ENCODE data around the gene BAZ2A. TPM values are rescaled to one million over a fixed set of nuclear protein-coding genes. Genes with fewer than 3 reads are reported as not detected.

Gene BAZ2A
- total RNA-seq, 1 donor: 57.9 TPM

DNA sequence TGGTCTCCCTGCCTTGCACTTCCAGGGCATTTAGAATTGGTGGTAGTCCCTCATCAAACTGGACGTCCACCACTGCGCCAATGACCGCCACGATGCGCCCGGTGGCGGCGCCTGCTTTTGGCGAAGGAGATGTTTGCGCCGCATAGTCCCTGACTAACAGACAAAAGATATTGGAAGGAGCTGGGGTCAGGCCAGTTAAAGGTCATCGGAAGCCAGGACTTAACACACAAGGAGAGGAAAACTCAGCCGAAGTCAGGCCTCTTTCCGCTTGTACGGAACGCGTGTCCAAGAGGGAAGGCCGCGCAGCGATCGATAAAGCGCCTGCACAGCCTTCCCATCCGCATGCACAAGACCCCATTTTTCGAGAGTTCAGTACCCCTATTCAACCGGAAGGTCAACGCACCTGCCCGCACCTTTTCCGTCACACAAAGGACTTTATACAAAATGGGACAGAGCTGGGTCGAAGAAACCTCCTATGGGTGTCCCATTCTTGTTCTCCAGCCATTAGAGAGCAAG, 15.1 kb upstream of the BAZ2A start:
- TF ChIP-seq, protein P1, sequence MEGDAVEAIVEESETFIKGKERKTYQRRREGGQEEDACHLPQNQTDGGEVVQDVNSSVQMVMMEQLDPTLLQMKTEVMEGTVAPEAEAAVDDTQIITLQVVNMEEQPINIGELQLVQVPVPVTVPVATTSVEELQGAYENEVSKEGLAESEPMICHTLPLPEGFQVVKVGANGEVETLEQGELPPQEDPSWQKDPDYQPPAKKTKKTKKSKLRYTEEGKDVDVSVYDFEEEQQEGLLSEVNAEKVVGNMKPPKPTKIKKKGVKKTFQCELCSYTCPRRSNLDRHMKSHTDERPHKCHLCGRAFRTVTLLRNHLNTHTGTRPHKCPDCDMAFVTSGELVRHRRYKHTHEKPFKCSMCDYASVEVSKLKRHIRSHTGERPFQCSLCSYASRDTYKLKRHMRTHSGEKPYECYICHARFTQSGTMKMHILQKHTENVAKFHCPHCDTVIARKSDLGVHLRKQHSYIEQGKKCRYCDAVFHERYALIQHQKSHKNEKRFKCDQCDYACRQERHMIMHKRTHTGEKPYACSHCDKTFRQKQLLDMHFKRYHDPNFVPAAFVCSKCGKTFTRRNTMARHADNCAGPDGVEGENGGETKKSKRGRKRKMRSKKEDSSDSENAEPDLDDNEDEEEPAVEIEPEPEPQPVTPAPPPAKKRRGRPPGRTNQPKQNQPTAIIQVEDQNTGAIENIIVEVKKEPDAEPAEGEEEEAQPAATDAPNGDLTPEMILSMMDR (IDR thresholded peaks at IDR 0.05; ENCODE audit: insufficient read depth, low read depth, low read length): no peak
- no peak for DNase-seq (ENCODE audit: low read depth)
- H3K4me3 ChIP-seq (ENCODE audit: low read depth, low read length): peak overlapping the region; percentile 84

DNA sequence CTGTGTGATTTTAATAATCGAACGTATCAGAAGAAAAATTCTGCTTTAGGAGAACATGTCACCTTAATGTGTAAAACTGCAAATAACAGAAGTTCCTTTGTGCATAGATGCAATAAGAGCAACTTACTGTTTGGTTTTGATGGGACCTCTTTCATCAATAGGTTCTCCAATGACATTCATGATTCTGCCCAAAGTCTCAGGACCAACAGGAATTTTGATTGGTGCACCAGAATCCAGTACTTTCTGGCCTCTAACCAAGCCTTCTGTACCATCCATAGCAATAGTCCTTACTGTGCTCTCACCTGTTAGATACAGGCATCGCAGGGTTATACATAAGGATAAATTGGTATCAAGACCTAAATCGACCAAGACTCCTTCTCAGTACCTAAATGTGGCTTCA, 14.5 kb upstream of the BAZ2A start:
- no peak for DNase-seq (ENCODE audit: low read depth)
- TF ChIP-seq, protein P1 (IDR thresholded peaks at IDR 0.05; ENCODE audit: insufficient read depth, low read depth, low read length): no peak
- H3K4me3 ChIP-seq (ENCODE audit: low read depth, low read length): peak overlapping the region; percentile 84

DNA sequence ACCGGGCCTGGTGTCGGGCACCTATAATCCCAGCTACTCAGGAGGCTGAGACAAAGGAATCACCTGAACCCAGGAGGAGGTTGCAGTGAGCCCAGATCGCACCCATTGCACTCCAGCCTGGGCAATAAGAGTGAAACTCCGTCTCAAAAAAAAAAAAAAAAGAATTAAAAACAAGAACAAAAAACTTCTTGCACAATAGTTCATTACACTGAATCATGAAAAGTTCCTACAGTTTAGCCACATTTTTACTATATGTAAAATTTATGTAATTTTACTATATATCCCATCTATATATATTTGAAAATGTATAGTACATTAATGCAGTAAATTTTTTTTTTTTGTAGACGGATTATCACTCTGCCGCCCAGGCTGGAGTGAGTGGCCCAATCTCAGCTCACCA, 11.1 kb upstream of the BAZ2A start:
- H3K4me3 ChIP-seq (ENCODE audit: low read depth, low read length): no peak overlapping the region
- TF ChIP-seq, protein P1 (IDR thresholded peaks at IDR 0.05; ENCODE audit: insufficient read depth, low read depth, low read length): no peak
- no peak for DNase-seq (ENCODE audit: low read depth)

DNA sequence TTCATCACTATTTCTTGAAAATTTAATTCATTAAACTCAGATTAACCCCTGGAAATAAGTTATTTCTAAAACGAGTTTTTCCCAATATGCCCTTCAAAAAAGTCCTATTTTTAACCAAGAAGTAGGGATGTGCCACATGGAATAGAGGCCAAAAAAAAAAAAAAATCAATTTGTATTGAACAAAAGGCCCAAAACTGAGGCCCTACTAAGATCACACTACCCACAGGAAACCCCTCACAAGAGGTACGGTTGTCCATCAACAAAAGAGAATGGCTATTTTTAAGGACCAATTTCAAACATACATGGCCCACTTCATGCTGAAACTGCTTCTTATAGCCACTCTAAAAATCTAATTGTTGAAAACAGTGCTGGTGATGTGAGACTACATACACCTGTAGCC, 7.5 kb upstream of the BAZ2A start:
- TF ChIP-seq, protein P1 (IDR thresholded peaks at IDR 0.05; ENCODE audit: insufficient read depth, low read depth, low read length): no peak
- DNase-seq (ENCODE audit: low read depth): no peak
- no peak overlapping the region for H3K4me3 ChIP-seq (ENCODE audit: low read depth, low read length)

DNA sequence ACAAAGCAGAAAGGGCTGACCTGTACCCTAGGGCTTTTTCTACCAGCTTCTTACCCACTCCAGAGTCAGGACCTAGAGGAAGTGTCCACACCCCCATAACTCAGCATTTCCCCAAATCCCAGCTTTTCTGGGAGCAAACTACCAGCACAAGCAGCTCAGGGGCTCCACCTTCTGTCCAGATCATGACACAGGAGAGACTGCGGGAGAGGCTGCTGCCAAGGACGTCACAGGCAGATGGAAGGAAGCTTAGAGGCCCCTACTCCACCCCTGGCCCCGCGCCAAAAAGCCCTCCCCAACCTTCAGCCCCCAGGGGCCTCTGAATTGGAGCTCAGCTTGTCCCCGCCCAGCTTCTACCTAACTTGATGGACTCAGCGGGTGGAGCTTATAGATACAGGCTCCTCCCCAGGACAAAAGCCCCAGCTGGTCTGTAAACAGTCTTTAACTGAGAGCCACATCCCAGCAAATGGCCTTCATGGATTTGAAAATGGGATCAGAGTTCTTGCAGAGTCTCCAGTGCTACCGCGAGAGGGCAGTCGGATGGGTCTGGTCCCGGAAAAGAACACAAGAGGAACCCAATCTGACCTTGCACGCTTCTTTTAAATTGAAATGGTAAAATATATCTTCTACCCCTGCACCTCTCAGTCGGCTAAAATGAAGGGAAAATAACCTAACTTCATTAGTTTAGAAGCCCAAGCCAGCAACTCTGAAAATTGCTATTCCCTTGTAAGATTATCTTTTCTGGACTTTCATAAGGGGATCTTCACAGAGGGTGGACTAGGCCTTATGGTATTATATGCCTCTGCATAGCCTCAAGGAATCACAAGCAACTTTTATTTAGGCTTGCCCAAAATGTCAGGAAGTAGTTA, 6.8 kb upstream of the BAZ2A start:
- peak; percentile 100 for DNase-seq (ENCODE audit: low read depth)
- H3K4me3 ChIP-seq (ENCODE audit: low read depth, low read length): peak overlapping the region; percentile 85
- TF ChIP-seq, protein P1 (IDR thresholded peaks at IDR 0.05; ENCODE audit: insufficient read depth, low read depth, low read length): peak; percentile 66

DNA sequence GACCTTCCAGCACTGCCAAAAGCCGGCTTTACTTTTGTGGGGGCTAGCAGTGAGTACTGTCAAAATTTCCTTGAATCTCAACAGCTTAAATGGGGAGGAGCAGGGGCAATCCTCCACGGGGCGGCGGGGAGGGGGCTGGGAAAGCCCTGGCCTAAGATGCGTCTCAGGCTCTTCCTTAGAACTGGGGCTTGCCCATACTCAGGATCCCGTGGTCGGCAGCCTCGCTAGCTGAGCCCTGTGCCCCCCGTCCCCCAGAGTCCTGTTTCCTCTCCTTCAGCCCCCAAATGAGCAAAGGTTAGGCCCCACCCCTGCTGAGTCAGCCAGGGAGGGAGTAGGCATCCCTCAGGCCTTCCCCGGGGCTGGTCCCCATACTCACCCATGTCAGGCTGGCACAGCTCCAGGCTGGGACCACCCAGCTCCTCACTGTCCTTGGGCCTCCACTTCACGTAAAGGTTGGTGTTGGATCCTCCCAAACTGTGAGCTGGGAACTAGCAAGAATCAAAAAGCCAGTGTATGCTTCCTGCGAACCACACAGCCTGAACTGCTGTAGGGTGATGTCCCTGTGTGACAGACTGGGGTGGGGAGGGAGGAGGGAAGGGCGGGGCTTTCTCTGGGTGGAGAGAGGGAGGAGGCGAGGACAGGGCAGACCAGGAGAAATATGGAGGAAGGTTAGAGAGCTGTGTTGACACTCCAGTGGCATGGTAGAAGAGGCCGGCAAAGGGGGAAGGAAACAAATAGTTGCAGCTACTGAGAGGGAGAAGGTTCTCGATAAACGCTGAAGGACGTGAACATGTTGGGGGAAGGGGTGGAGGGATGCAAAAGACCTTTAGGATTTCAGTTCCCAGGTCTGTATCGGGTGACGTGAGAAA, 5.9 kb upstream of the BAZ2A start:
- H3K4me3 ChIP-seq (ENCODE audit: low read depth, low read length): peak overlapping the region; percentile 85
- peak; percentile 88 for DNase-seq (ENCODE audit: low read depth)
- TF ChIP-seq, protein P1 (IDR thresholded peaks at IDR 0.05; ENCODE audit: insufficient read depth, low read depth, low read length): no peak
